Measurements from ENCODE around the gene CDC37.

DNA sequence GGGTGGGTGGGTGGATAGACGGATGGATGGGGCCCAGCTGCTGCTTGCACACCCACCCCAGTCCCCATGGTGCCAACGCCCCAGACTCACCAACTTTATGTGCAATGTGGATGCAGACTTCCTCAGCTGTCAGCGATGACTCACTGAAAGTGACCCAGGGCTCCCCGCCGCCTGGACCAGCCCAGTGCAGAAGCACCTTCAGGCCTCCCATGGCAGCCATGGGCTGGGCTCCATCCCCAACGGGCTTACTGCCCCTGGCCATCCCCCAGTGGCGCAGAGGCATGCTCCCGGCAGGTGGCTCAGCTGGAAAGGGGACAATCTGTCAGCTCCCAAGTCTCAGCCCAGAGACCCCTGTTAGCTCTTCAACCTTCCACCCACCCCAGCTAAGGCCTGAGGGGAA, 25.2 kb downstream of the CDC37 start:
- TF ChIP-seq ISL1 (CRISPR knock-in tag; IDR thresholded peaks at IDR 0.05): no peak
- TF ChIP-seq ZFP30 (CRISPR knock-in tag; IDR thresholded peaks at IDR 0.05): no peak
- TF ChIP-seq BACH2 (CRISPR knock-in tag; IDR thresholded peaks at IDR 0.05; ENCODE audit: borderline replicate concordance): no peak
- TF ChIP-seq, protein P1, sequence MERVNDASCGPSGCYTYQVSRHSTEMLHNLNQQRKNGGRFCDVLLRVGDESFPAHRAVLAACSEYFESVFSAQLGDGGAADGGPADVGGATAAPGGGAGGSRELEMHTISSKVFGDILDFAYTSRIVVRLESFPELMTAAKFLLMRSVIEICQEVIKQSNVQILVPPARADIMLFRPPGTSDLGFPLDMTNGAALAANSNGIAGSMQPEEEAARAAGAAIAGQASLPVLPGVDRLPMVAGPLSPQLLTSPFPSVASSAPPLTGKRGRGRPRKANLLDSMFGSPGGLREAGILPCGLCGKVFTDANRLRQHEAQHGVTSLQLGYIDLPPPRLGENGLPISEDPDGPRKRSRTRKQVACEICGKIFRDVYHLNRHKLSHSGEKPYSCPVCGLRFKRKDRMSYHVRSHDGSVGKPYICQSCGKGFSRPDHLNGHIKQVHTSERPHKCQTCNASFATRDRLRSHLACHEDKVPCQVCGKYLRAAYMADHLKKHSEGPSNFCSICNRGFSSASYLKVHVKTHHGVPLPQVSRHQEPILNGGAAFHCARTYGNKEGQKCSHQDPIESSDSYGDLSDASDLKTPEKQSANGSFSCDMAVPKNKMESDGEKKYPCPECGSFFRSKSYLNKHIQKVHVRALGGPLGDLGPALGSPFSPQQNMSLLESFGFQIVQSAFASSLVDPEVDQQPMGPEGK (CRISPR knock-in tag; IDR thresholded peaks at IDR 0.05; ENCODE audit: borderline replicate concordance): no peak
- no peak for TF ChIP-seq OSR1 (CRISPR knock-in tag; IDR thresholded peaks at IDR 0.05)
- TF ChIP-seq ZNF565 (CRISPR knock-in tag; conservative IDR thresholded peaks at IDR 0.05; ENCODE audit: low read depth): no peak
- TF ChIP-seq, protein P2, sequence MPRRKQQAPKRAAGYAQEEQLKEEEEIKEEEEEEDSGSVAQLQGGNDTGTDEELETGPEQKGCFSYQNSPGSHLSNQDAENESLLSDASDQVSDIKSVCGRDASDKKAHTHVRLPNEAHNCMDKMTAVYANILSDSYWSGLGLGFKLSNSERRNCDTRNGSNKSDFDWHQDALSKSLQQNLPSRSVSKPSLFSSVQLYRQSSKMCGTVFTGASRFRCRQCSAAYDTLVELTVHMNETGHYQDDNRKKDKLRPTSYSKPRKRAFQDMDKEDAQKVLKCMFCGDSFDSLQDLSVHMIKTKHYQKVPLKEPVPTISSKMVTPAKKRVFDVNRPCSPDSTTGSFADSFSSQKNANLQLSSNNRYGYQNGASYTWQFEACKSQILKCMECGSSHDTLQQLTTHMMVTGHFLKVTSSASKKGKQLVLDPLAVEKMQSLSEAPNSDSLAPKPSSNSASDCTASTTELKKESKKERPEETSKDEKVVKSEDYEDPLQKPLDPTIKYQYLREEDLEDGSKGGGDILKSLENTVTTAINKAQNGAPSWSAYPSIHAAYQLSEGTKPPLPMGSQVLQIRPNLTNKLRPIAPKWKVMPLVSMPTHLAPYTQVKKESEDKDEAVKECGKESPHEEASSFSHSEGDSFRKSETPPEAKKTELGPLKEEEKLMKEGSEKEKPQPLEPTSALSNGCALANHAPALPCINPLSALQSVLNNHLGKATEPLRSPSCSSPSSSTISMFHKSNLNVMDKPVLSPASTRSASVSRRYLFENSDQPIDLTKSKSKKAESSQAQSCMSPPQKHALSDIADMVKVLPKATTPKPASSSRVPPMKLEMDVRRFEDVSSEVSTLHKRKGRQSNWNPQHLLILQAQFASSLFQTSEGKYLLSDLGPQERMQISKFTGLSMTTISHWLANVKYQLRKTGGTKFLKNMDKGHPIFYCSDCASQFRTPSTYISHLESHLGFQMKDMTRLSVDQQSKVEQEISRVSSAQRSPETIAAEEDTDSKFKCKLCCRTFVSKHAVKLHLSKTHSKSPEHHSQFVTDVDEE (CRISPR knock-in tag; IDR thresholded peaks at IDR 0.05): no peak
- TF ChIP-seq, protein P3, sequence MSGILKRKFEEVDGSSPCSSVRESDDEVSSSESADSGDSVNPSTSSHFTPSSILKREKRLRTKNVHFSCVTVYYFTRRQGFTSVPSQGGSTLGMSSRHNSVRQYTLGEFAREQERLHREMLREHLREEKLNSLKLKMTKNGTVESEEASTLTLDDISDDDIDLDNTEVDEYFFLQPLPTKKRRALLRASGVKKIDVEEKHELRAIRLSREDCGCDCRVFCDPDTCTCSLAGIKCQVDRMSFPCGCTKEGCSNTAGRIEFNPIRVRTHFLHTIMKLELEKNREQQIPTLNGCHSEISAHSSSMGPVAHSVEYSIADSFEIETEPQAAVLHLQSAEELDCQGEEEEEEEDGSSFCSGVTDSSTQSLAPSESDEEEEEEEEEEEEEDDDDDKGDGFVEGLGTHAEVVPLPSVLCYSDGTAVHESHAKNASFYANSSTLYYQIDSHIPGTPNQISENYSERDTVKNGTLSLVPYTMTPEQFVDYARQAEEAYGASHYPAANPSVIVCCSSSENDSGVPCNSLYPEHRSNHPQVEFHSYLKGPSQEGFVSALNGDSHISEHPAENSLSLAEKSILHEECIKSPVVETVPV (CRISPR knock-in tag; IDR thresholded peaks at IDR 0.05): no peak
- no peak for TF ChIP-seq TOX (CRISPR knock-in tag; IDR thresholded peaks at IDR 0.05; ENCODE audit: borderline replicate concordance)
